ENCODE measurements around the gene OXA1L. TPM values are rescaled to one million over a fixed set of nuclear protein-coding genes. Genes with fewer than 3 reads are reported as not detected.
"Not testable (repeated sequence)": the region's sequence is repeated elsewhere in the genome, so short reads cannot be mapped to it uniquely, and the experiment has no call there.

The OXA1L gene
- total RNA-seq, 2 donors from 2014 or later = 103 to 112 TPM

DNA sequence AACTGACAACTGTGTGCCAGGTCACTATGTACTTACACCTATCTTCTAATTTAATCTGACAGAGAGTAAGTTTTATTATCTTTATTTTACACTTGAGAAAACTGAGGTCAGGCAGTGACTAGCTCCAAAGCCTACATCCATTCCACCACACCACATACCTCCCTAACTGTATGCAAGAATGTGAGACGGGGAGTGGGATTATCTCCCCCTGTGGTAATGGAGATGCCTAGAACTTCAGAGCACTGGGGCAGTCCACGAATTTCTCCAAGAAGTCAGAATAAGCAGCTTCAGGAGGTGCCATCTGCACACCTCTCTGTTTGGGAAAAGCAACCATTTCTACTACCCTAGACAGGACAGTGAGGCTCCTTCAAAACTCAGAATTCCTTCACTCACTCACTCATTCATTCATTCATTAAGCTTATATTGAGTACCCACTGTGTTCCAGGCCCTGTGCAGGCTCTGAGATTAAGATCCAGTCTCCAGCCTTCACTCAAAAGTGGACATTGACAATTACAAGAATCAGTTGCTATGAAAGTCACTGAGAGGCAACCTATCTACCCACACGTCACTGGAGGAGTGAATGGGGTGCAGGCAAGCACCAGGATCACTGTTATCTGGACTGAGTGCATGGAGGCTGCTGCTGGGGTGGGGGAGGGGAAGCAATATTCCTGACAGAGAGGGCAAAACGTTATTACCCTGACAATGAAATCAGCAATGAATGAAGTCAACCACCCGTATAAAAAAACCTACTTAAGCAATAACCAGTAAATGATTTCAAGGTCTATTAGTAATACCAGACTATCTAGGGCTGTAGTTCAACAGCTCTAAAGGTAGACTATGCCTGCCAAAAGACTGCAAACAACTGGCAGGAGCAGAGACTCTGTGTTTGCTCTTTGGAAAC is 30.8 kb downstream of the OXA1L start:
- Mint-ChIP-seq H3K9me3 (no peaks in the 10 kb centered on the region), H3K36me3 (no peaks in the 10 kb centered on the region), H3K27ac (no peak overlapping the region), H3K4me3 (no peak overlapping the region), H3K27me3 (peaks cover 36 to 44% of the 10 kb centered on the region in 2 donors), H3K4me1 (ENCODE audit: low read depth in 2 of 2) (no peaks in the 10 kb centered on the region)
- no peak for DNase-seq (ENCODE audit: low spot score)
- no peak for ATAC-seq

DNA sequence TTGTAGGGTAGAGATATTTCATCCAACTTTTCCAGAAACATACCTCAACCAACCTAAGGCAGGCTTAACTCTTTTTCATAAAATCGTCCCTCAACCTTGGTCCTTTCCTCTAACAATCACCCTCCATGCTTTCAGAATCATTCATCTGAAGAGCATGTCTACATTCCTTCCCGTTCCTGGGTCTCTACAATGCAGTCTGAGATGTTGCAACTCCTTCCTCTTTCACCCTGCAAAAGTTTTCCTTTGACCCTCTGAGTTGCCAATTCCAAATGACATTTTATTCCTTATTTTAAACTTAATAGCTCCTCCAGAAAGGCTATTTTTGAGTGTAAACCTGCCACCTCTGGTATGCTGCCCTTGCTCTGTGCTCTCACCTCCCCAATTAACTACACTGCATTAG is 32.0 kb downstream of the OXA1L start:
- Mint-ChIP-seq H3K27me3 (peaks cover 42 to 55% of the 10 kb centered on the region in 2 donors), H3K4me3 (no peak overlapping the region), H3K27ac (no peak overlapping the region), H3K4me1 (ENCODE audit: low read depth in 2 of 2) (no peaks in the 10 kb centered on the region), H3K9me3 (no peaks in the 10 kb centered on the region), H3K36me3 (no peaks in the 10 kb centered on the region)
- ATAC-seq = no peak
- no peak for DNase-seq (ENCODE audit: low spot score)

DNA sequence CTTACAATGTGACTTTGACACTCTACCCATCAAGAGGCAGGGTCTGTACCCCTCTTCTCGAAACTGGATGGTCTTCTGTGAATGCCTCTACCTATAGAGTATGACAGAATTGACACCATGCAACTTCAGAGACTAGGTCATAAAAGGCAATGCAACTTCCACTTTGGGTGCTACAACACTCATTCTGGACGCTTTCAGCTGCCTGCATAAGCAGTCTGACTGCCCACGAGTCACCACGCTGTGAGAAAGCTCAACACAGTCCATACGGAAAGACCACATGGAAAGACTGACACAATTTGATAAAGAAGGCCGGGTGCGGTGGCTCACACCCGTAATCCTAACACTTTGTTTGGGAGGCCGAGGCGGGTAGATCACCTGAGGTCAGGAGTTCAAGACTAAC is 33.9 kb downstream of the OXA1L start:
- ATAC-seq = no peak
- H3K9me3 Mint-ChIP-seq = no peaks in the 10 kb centered on the region
- H3K4me3 Mint-ChIP-seq = no peak overlapping the region
- no peaks in the 10 kb centered on the region for H3K4me1 Mint-ChIP-seq (ENCODE audit: low read depth in 2 of 2)
- no peaks in the 10 kb centered on the region for H3K36me3 Mint-ChIP-seq
- DNase-seq (ENCODE audit: low spot score) = no peak
- no peak overlapping the region for H3K27ac Mint-ChIP-seq
- H3K27me3 Mint-ChIP-seq = peaks cover 46 to 69% of the 10 kb centered on the region in 2 donors

DNA sequence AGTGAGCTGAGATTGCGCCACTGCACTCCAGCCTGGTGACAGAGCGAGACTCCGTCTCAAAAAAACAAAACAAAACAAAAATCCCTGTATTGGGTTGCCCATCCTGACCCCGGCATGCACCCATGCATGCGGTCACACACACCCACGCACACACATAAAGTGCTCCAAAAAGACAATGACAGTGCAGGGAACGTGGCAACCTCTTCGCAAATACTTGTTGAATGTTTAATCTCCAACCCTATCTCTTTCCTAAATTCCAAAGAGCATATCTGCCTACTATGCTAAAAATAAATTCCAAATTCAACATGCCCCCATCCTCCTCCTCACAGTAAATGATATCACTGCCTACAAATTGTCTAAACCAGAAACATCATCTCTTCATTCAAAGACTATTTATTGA is 35.2 kb downstream of the OXA1L start:
- peaks cover 40 to 65% of the 10 kb centered on the region in 2 donors for H3K27me3 Mint-ChIP-seq
- H3K36me3 Mint-ChIP-seq = no peaks in the 10 kb centered on the region
- DNase-seq (ENCODE audit: low spot score) (no peak), ATAC-seq (no peak)
- H3K27ac Mint-ChIP-seq = no peak overlapping the region
- H3K4me1 Mint-ChIP-seq (ENCODE audit: low read depth in 2 of 2) = no peaks in the 10 kb centered on the region
- no peak overlapping the region for H3K4me3 Mint-ChIP-seq
- no peaks in the 10 kb centered on the region for H3K9me3 Mint-ChIP-seq

DNA sequence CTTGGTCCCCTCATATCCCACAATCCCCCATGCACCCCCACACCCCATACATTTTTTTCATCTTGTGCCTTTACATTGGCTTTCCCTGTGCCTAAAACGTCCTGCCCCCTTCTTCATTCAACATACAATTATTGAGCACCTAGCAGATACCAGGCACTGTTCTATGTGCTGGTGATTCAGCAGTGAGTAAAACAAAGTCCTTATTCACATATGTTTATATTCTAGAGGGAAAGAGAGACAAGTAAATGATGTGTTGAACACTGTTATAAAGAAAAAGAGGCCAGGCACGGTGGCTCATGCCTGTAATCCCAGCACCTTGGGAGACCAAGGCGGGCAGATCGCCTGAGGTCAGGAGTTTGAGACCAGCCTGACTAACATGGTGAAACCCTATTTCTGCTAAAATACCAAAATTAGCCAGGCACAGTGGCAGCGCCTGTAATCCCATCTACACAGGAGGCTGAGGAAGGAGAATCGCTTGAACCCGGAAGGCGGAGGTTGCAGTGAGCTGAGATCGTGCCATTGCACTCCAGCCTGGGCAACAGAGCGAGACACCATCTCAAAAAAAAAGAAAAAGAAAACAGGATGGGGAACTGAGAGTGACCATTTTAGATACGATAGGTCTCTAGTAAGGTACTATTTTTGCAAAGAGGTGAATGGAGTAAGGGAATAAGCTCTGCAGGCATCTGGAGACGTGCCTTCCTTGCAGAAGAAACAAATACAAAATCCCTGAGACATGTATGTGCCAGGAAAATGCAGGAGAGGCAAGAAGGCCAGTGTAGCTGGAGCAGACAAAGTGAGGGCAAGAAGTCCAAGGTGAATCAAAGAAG is 36.6 kb downstream of the OXA1L start:
- no peaks in the 10 kb centered on the region for H3K9me3 Mint-ChIP-seq
- H3K27ac Mint-ChIP-seq = no peak overlapping the region
- H3K27me3 Mint-ChIP-seq = peaks cover 43 to 75% of the 10 kb centered on the region in 2 donors
- H3K4me1 Mint-ChIP-seq (ENCODE audit: low read depth in 2 of 2) = no peaks in the 10 kb centered on the region
- DNase-seq (ENCODE audit: low spot score) = no peak
- no peaks in the 10 kb centered on the region for H3K36me3 Mint-ChIP-seq
- no peak for ATAC-seq
- H3K4me3 Mint-ChIP-seq = no peak overlapping the region

DNA sequence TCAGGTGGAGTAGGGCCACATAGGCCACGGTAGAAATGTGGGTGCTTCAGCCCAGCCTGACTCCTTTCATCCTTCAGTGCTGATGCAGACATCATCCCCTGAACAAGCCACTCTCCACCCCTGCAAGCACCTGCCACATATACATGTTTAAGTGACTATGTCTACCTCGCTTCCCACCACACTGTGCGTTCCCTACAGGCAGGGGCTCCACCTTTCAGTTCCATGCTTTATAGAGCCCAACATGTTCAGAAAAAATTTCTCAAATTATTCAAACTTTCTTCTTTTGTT is 37.1 kb downstream of the OXA1L start:
- Mint-ChIP-seq H3K27me3 (peaks cover 39 to 69% of the 10 kb centered on the region in 2 donors), H3K36me3 (no peaks in the 10 kb centered on the region), H3K4me3 (no peak overlapping the region), H3K9me3 (no peaks in the 10 kb centered on the region), H3K27ac (no peak overlapping the region), H3K4me1 (ENCODE audit: low read depth in 2 of 2) (no peaks in the 10 kb centered on the region)
- DNase-seq (ENCODE audit: low spot score) (no peak), ATAC-seq (no peak)

DNA sequence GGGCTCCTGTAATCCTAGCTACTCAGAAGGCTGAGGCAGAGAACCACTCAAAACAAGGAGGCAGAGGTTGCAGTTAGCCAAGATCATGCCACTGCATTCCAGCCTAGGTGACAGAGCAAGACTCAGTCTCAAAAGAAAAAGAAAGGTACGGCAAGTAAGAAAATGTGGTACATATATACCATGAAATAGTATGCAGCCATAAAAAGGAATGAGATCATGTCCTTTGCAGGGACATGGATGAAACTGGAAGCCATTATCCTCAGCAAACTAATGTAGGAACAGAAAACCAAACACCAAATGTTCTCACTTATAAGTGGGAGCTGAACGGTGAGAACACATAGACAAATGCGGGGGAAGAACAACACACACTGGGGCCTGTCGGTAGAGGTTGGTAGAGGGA is 38.7 kb downstream of the OXA1L start:
- not testable (repeated sequence) for DNase-seq (ENCODE audit: low spot score); ATAC-seq; H3K9me3 Mint-ChIP-seq; H3K4me1 Mint-ChIP-seq (ENCODE audit: low read depth in 2 of 2); H3K36me3 Mint-ChIP-seq; H3K27ac Mint-ChIP-seq; H3K4me3 Mint-ChIP-seq
- H3K27me3 Mint-ChIP-seq = peaks cover 27 to 54% of the 10 kb centered on the region in 2 donors

DNA sequence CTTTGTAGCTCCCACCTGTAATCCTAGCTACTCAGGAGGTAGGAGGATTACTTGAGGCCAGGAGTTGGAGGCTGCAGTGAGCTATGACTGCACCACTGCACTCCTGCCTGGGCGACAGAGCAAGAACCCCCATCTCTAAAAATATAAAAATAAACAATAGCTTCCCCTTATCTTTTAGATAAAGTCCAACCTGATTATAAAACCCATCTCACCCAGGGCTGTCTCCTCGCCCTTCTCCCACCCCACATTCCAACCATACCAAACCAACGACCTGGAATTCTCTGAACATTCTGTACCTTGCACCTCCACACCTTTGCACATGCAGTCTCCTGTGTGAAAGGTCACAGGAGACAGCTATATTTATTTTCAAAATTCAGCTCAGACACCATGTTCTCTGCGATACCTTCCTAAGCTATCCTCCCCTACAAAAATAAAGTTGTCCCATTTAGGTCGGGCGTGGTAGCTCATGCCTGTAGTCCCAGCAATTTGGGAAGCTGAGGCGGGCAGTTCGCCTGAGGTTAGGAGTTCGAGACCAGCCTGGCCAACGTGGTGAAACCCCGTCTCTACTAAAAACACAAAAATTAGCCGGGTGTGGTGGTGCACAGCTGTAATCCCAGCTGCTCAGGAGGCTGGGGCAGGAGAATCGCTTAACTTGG is 41.1 kb downstream of the OXA1L start:
- Mint-ChIP-seq H3K27me3 (peaks cover 19 to 43% of the 10 kb centered on the region in 2 donors), H3K9me3 (no peaks in the 10 kb centered on the region), H3K4me1 (ENCODE audit: low read depth in 2 of 2) (no peaks in the 10 kb centered on the region), H3K27ac (no peak overlapping the region), H3K36me3 (no peaks in the 10 kb centered on the region), H3K4me3 (no peak overlapping the region)
- ATAC-seq (no peak), DNase-seq (ENCODE audit: low spot score) (no peak)

DNA sequence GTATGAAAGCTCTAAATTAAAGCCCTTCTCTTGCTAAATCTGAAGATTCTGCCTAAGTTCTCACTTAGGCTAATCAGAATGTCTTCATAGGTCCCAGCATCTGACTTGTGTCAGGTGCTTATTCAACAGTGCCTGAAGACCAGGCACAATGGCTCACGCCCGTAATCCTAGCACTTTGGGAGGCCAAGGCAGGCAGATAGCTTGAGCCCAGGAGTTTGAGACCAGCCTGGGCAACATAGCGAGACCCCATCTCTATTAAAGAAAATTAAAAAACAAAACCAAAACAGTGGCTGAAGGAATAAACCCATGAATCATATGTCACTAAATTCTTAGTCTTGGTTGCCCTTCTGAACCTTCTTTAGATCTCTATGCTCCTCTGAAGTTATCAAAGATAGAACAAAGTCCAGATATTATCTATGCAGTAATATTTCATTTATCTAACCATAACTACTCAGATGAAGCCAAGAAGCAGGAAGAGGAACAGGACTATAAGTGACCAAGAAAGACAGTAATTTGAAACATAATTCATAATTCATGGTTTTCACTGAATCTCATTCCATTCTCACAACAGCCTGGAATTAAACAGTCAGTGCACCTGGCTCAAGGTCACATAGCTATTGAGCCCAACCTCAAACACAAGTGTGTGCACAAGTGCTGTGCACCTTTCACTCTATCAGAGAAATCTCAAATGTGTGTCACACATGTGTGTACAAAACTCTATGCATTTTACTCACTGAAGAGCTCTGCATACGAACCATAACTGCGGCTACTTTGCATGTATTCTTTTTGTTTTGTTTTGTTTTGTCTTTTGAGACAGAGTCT is 42.1 kb downstream of the OXA1L start:
- Mint-ChIP-seq H3K9me3 (no peaks in the 10 kb centered on the region), H3K4me3 (no peak overlapping the region), H3K4me1 (ENCODE audit: low read depth in 2 of 2) (no peaks in the 10 kb centered on the region), H3K27ac (no peak overlapping the region), H3K27me3 (peaks cover 16 to 34% of the 10 kb centered on the region in 2 donors), H3K36me3 (no peaks in the 10 kb centered on the region)
- no peak for ATAC-seq
- no peak for DNase-seq (ENCODE audit: low spot score)

DNA sequence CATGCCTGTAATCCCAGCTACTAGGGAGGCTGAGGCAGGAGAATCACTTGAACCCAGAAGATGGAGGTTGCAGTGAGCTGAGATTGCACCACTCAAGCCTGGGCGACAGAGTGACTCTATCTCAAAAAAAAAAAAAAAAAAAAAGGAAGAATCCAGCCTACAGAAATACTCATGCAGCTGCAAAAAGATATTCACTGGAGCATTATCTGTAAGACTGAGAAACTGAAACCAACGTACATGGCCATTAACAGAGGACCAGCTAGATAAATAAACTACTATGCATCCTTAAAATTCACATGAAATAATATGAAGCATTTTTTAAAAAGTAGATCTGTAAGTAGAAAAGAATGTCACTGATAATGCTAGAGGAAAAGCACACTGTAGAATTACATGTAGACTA is 45.2 kb downstream of the OXA1L start:
- Mint-ChIP-seq H3K4me3 (no peak overlapping the region), H3K27ac (no peak overlapping the region), H3K4me1 (ENCODE audit: low read depth in 2 of 2) (no peaks in the 10 kb centered on the region), H3K9me3 (no peaks in the 10 kb centered on the region), H3K36me3 (no peaks in the 10 kb centered on the region), H3K27me3 (peaks cover 11 to 26% of the 10 kb centered on the region in 2 donors)
- ATAC-seq = no peak
- DNase-seq (ENCODE audit: low spot score) = no peak

DNA sequence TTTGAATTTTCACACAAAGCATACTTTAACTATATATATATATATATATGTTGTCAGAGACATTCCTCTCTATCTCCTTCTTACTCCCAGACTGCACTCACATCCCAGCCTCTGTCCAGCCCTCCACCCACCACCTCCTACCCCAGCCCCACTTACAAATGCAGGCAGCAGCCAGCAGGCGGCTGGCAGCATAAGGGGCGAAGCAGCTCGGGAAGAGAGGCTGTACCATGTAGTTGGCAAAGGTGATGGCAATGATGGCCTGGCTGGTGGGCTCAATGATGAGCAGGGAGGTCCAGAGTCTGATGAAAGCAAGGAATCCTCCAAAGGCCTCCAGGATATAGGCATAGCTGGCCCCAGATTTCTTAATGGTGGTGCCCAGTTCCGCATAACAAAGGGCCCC is 46.3 kb downstream of the OXA1L start:
- no peak overlapping the region for H3K4me3 Mint-ChIP-seq

DNA sequence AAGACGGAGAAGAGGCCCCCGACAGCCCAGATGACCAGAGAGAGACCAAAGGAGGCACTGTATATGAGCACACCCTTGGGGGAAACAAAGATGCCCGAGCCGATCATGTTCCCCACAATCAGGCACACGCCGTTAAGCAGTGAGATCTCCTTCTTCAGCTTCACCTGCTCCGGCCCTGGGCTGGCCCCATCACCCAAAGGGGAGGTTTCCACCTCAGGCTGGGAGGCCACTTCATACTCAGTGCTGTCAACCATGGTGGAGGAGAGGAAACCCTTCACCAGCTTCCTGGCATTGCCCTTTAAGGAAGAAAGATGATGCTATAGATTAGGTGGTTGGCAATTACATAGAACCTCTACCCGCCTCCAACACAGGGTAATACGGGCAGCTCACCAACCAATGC is 46.7 kb downstream of the OXA1L start:
- Mint-ChIP-seq H3K27ac (no peak overlapping the region), H3K27me3 (peaks cover 11 to 15% of the 10 kb centered on the region in 2 donors), H3K4me3 (no peak overlapping the region), H3K36me3 (no peaks in the 10 kb centered on the region), H3K4me1 (ENCODE audit: low read depth in 2 of 2) (no peaks in the 10 kb centered on the region), H3K9me3 (no peaks in the 10 kb centered on the region)
- peak; percentile 17 to 36 for ATAC-seq
- DNase-seq (ENCODE audit: low spot score) = no peak

More for the DNA sequence above, 46.3 kb downstream of the OXA1L start:
- DNase-seq (ENCODE audit: low spot score) (no peak), ATAC-seq (no peak)
- no peak overlapping the region for H3K27ac Mint-ChIP-seq
- H3K9me3 Mint-ChIP-seq = no peaks in the 10 kb centered on the region
- no peaks in the 10 kb centered on the region for H3K4me1 Mint-ChIP-seq (ENCODE audit: low read depth in 2 of 2)
- peaks cover 8 to 16% of the 10 kb centered on the region in 2 donors for H3K27me3 Mint-ChIP-seq
- H3K36me3 Mint-ChIP-seq = no peaks in the 10 kb centered on the region

DNA sequence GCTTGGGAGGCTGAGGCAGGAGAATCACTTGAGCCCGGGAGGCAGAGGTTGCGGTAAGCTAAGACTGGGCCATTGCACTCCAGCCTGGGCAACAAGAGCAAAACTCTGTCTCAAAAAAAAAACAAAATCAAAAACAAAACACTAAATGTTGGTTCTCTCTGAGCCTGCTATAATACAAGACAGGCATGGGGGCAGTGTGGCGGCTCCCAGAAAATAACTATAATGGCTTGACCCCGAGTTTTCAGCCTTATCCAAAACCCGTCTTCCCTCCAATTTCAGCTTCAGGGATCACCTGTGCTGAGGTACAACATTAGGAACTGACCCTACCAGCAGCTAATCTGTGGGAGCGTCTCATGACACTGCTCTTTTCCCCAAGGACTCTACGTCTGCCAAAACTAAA is 47.9 kb downstream of the OXA1L start:
- ATAC-seq = no peak
- no peaks in the 10 kb centered on the region for H3K4me1 Mint-ChIP-seq (ENCODE audit: low read depth in 2 of 2)
- peaks cover 15 to 17% of the 10 kb centered on the region in 2 donors for H3K27me3 Mint-ChIP-seq
- no peak overlapping the region for H3K27ac Mint-ChIP-seq
- H3K36me3 Mint-ChIP-seq = no peaks in the 10 kb centered on the region
- H3K4me3 Mint-ChIP-seq = no peak overlapping the region
- no peaks in the 10 kb centered on the region for H3K9me3 Mint-ChIP-seq
- DNase-seq (ENCODE audit: low spot score) = no peak
